Testis (tissue), 2 donors: ENCODE data around the gene DES.

Experiments used
- POLR2A ChIP-seq: fragments of 450-650 bp; IDR thresholded peaks from one replicate; pipeline ENCODE4 v1.6.1; 2017; ENCODE audit warnings: antibody characterized with exemption, mild to moderate bottlenecking, moderate library complexity
- TF ChIP-seq, protein P1 (sequence below), 3 experiments: fragments of 450-650 bp in 2 of 3; fragments of 200-600 bp in 1 of 3; sonication (generic) in 1 of 3; IDR thresholded peaks; one replicate each; pipeline ENCODE4 v1.5.1; 2016 to 2019; ENCODE audit warnings: antibody characterized with exemption in 3 of 3, mild to moderate bottlenecking in 2 of 3, moderate library complexity in 1 of 3

DNA sequence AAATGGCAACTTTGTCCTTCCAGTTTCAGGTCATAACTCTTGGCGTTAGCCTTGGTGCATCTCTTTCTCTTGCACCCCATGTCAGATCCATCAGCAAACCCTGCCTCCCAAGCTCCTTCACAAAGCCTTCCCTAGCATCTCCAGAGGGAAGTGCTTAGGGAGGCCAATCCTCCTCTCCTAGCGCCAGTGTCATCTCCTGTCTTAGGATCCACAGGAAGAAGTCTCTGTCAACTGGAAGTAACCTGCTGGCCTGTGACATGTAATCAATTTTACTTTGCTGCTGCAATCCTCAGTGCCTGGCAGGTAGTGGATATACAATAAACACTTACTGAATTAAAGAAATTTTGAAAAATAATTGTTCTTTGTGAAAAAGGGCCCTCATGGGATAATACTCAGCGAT lies 22.6 kb upstream of the DES start:
- TF ChIP-seq, protein P1, sequence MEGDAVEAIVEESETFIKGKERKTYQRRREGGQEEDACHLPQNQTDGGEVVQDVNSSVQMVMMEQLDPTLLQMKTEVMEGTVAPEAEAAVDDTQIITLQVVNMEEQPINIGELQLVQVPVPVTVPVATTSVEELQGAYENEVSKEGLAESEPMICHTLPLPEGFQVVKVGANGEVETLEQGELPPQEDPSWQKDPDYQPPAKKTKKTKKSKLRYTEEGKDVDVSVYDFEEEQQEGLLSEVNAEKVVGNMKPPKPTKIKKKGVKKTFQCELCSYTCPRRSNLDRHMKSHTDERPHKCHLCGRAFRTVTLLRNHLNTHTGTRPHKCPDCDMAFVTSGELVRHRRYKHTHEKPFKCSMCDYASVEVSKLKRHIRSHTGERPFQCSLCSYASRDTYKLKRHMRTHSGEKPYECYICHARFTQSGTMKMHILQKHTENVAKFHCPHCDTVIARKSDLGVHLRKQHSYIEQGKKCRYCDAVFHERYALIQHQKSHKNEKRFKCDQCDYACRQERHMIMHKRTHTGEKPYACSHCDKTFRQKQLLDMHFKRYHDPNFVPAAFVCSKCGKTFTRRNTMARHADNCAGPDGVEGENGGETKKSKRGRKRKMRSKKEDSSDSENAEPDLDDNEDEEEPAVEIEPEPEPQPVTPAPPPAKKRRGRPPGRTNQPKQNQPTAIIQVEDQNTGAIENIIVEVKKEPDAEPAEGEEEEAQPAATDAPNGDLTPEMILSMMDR (IDR thresholded peaks at IDR 0.05), result no peak
- TF ChIP-seq POLR2A, result no peak
